Thoracic aorta (tissue), 2 donors: ENCODE data around the gene PRRT1B. TPM values are rescaled to one million over a fixed set of nuclear protein-coding genes. Genes with fewer than 3 reads are reported as not detected.

Experiments
- ATAC-seq: fragments of 150-250 bp; one replicate; pipeline ENCODE4 v1.8.0; 2017; ENCODE audit warnings: low read depth; ENCODE audit not compliant: insufficient number of reproducible peaks, low FRiP score
- DNase-seq: peaks from one replicate; pipeline ENCODE4 v3.0.0-alpha.2; 2020; ENCODE audit warnings: low spot score
- H3K27ac ChIP-seq, 2 donors: fragments of 200-600 bp; sonication (generic); 1 replicate in 1 of 2; 2 replicates in 1 of 2; pipeline ENCODE4 v1.5.1; 2016; ENCODE audit warnings: mild to moderate bottlenecking in 2 of 2, moderate library complexity in 2 of 2
- H3K27me3 ChIP-seq: fragments of 200-600 bp; sonication (generic); replicated peaks from 2 replicates; pipeline ENCODE4 v1.6.0; 2016; ENCODE audit warnings: mild to moderate bottlenecking; ENCODE audit not compliant: insufficient read depth
- H3K36me3 ChIP-seq: fragments of 200-600 bp; sonication (generic); one replicate; pipeline ENCODE4 v1.5.1; 2016
- H3K4me1 ChIP-seq, 2 donors: fragments of 200-600 bp; sonication (generic); 1 replicate in 1 of 2; 2 replicates in 1 of 2; pipeline versions ENCODE4 v1.5.1 to v1.6.0; 2016; ENCODE audit warnings: low read depth in 2 of 2, mild to moderate bottlenecking in 1 of 2; ENCODE audit not compliant: control insufficient read depth in 1 of 2
- H3K4me3 ChIP-seq: fragments of 200-600 bp; sonication (generic); 2 replicates; pipeline ENCODE4 v1.5.1; 2016; ENCODE audit warnings: mild to moderate bottlenecking
- H3K9me3 ChIP-seq: fragments of 200-600 bp; sonication (generic); 2 replicates; pipeline ENCODE4 v1.5.1; 2016
- total RNA-seq, 2 donors: library from RNA; depleted of rRNA; stranded (reverse); fragments of >200 nt; gene quantifications; one replicate each; pipeline versions ENCODE4 v1.1.0 to v1.2.3, GENCODE V29; 2016
- TF ChIP-seq, protein P1 (sequence below): fragments of 200-600 bp; sonication (generic); IDR thresholded peaks from one replicate; pipeline ENCODE4 v1.5.1; 2019; ENCODE audit warnings: antibody characterized with exemption

Gene PRRT1B
- total RNA-seq, 2 donors from 2014 or later = not detected

- H3K4me1 ChIP-seq = no peaks in the 10 kb centered on the region
- ATAC-seq (no peak), DNase-seq (no peak)
- no peak overlapping the region for H3K27ac ChIP-seq
- H3K4me3 ChIP-seq = no peak overlapping the region
- TF ChIP-seq, protein P1, sequence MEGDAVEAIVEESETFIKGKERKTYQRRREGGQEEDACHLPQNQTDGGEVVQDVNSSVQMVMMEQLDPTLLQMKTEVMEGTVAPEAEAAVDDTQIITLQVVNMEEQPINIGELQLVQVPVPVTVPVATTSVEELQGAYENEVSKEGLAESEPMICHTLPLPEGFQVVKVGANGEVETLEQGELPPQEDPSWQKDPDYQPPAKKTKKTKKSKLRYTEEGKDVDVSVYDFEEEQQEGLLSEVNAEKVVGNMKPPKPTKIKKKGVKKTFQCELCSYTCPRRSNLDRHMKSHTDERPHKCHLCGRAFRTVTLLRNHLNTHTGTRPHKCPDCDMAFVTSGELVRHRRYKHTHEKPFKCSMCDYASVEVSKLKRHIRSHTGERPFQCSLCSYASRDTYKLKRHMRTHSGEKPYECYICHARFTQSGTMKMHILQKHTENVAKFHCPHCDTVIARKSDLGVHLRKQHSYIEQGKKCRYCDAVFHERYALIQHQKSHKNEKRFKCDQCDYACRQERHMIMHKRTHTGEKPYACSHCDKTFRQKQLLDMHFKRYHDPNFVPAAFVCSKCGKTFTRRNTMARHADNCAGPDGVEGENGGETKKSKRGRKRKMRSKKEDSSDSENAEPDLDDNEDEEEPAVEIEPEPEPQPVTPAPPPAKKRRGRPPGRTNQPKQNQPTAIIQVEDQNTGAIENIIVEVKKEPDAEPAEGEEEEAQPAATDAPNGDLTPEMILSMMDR = no peak
- H3K9me3 ChIP-seq = no peaks in the 10 kb centered on the region
- peaks cover 46% of the 10 kb centered on the region for H3K36me3 ChIP-seq
- no peaks in the 10 kb centered on the region for H3K27me3 ChIP-seq
Measured at GRCh38 chr9:131590449-131590848, 45.1 kb downstream of the PRRT1B start.

GRCh38 chr9:131590907-131591844, 45.9 kb downstream of the PRRT1B start:
- Histone ChIP-seq H3K27me3 (no peaks in the 10 kb centered on the region), H3K4me1 (no peaks in the 10 kb centered on the region), H3K9me3 (no peaks in the 10 kb centered on the region), H3K36me3 (peaks cover 54% of the 10 kb centered on the region), H3K27ac (no peak overlapping the region), H3K4me3 (no peak overlapping the region)
- TF ChIP-seq, protein P1 = peak; percentile 80
- peak; percentile 62 for ATAC-seq
- DNase-seq = peak; percentile 42

DNA sequence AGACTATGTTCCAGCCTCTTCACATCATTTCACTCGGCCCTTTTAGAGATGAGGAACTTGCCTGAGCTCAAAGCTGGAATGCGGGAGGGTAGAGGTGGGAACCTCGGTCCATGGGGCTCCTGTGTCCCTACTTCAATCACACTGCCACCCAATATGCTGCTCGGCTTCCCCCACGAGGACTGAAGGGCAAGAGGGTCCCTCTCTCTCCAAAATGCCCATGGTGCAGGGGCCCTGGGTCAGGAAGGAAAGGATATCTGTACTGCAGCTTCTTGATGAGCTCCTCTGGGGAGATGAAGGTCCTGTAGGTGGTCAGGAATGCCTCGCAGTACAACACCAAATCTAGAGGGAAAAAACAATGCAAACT, 46.5 kb downstream of the PRRT1B start:
- ATAC-seq (no peak), DNase-seq (no peak)
- TF ChIP-seq, protein P1 = no peak
- no peaks in the 10 kb centered on the region for H3K9me3 ChIP-seq
- H3K4me1 ChIP-seq = no peaks in the 10 kb centered on the region
- H3K27me3 ChIP-seq = no peaks in the 10 kb centered on the region
- no peak overlapping the region for H3K4me3 ChIP-seq
- peaks cover 60% of the 10 kb centered on the region for H3K36me3 ChIP-seq
- peak overlapping the region in 1 of 2 donors; percentile 8 for H3K27ac ChIP-seq

- H3K27ac ChIP-seq = no peak overlapping the region
- TF ChIP-seq, protein P1 = no peak
- DNase-seq (no peak), ATAC-seq (no peak)
- H3K4me3 ChIP-seq = no peak overlapping the region
- peaks cover 64% of the 10 kb centered on the region for H3K36me3 ChIP-seq
- H3K27me3 ChIP-seq = no peaks in the 10 kb centered on the region
- no peaks in the 10 kb centered on the region for H3K4me1 ChIP-seq
- no peaks in the 10 kb centered on the region for H3K9me3 ChIP-seq
Measured at GRCh38 chr9:131593091-131593820, 47.9 kb downstream of the PRRT1B start.
